KBM-7 (cell line): ENCODE results near the gene ABHD17C.
"Not testable (repeated sequence)": the region's sequence is repeated elsewhere in the genome, so short reads cannot be mapped to it uniquely, and the experiment has no call there.

Source experiments
- DNase-seq: peaks from one replicate; pipeline ENCODE4 v3.0.0-alpha.2; 2015
- in situ Hi-C: fragments of 300-500 bp; cut with MboI; formaldehyde crosslinking; loops from 2 replicates; pipeline ENCODE4 v1.14.3; 2020; ENCODE audit warnings: low sequenced_read_pairs, low pct_unique_long_range_greater_than_20kb, mixed read lengths

Gene ABHD17C

GRCh38 chr15:80750575-80750974 lies 55.5 kb downstream of the ABHD17C start:
- no peak for DNase-seq
- in situ Hi-C loops, result no loop called here

- in situ Hi-C loops, result no loop called here
- DNase-seq, result no peak
Observed at GRCh38 chr15:80752204-80752603, 57.1 kb downstream of the ABHD17C start.

DNA sequence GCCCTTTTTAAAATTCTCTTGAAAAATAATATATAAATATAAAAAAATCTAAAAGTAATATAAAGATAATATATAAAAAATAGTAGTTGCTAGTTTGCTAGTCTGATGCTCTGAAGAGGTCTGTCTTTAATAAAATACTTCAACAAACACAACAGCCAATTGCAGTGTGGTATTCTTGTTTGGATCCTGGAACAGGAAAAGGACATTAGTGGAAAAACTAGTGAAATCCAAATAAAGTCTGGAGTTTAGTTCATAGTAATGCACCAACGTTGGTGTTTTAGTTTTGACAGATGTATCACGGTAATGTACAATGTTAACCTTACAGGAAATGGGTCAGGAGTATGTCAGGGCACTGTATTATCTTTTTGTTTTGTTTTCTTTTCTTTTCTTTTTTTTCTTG lies 58.1 kb downstream of the ABHD17C start:
- no peak for DNase-seq
- in situ Hi-C loops, result no loop called here

DNA sequence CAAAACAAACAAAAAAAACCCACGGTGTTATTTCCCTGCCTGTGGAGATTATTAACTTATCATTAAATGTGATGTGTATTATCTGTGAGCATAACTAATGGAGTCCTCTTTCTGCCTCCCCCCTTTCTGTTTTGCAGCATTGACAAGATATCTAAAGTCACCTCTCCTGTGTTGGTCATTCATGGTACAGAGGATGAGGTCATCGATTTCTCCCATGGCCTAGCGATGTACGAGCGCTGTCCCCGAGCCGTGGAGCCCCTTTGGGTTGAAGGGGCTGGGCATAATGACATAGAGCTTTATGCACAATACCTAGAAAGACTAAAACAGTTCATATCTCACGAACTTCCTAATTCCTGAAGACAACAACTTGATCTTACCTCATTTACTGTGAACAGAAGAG lies 58.9 kb downstream of the ABHD17C start:
- in situ Hi-C loops, result no loop called here
- no peak for DNase-seq

- DNase-seq, result no peak
- in situ Hi-C loops, result no loop called here
Observed at GRCh38 chr15:80755885-80756284, 60.8 kb downstream of the ABHD17C start.

GRCh38 chr15:80758130-80758745 lies 63.1 kb downstream of the ABHD17C start:
- in situ Hi-C loops, result no loop called here
- DNase-seq, result no peak

DNA sequence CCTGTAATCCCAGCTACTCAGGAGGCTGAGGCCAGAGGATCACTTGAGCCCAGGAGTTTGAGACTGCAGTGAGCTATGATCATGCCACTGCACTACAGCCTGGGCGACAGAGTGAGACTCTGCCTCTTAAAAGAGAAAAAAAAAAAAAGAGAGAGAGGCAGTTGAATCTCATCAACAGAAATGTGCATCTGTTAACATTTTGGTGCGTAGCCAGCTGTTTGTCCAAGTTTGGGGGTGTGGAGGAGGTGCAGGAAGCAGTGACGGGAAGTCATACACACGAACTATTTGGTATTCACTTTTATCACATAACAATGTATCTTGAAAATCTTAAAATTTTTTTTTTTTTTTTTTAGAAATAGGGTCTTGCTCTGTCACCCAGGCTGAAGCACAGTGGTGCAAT lies 65.8 kb downstream of the ABHD17C start:
- DNase-seq, result no peak
- in situ Hi-C loops, result no loop called here

- no peak for DNase-seq
- in situ Hi-C loops, result no loop called here
Observed at GRCh38 chr15:80761754-80762153, 66.6 kb downstream of the ABHD17C start.

- in situ Hi-C loops, DNase-seq: not testable (repeated sequence)
Observed at GRCh38 chr15:80763235-80763634, 68.1 kb downstream of the ABHD17C start.

DNA sequence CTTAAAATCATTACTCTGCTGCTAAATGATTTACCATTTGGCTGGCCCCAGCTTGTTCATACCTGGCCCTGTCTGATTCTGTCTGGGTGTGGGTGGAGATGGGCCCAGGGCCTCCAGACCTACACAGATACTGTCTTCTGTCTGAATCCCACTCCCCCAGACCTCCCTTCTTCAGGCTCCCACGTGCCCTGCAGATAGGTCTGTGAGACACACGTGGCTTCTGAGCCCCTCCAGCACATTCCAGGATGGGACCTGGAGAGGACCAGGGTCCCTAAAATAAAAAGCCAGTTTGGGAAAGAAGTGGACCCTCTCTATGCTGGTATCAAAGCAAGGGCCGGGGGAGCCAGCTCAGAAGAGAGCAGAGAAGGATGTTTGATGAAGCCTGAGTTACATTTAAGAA lies 69.4 kb downstream of the ABHD17C start:
- in situ Hi-C loops, result no loop called here

DNA sequence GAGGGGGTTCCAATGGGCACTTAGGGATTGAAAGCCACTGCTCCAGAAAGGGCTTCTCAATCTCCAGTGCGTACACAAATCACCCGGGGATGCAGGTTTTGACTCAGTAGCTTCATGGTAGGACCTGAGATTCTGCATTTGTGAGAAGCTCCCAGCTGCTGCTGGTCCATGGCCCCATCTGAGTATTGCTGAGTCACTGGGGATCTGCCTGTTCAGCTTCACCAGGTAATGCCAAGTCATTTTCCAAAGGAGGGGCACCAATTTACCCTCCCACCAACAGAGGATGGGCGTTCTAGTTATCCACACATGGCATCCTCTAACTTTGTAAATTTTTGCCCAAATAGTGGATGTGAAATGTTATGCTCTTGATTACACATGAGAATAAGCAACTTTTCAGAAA lies 71.2 kb downstream of the ABHD17C start:
- in situ Hi-C loops, result no loop called here
- DNase-seq, result no peak

More for the DNA sequence above, 69.4 kb downstream of the ABHD17C start:
- no peak for DNase-seq

GRCh38 chr15:80768158-80768557 lies 73.0 kb downstream of the ABHD17C start:
- in situ Hi-C loops, result no loop called here
- DNase-seq, result no peak

- DNase-seq, result no peak
- in situ Hi-C loops, result no loop called here
Observed at GRCh38 chr15:80769153-80769828, 74.2 kb downstream of the ABHD17C start.

DNA sequence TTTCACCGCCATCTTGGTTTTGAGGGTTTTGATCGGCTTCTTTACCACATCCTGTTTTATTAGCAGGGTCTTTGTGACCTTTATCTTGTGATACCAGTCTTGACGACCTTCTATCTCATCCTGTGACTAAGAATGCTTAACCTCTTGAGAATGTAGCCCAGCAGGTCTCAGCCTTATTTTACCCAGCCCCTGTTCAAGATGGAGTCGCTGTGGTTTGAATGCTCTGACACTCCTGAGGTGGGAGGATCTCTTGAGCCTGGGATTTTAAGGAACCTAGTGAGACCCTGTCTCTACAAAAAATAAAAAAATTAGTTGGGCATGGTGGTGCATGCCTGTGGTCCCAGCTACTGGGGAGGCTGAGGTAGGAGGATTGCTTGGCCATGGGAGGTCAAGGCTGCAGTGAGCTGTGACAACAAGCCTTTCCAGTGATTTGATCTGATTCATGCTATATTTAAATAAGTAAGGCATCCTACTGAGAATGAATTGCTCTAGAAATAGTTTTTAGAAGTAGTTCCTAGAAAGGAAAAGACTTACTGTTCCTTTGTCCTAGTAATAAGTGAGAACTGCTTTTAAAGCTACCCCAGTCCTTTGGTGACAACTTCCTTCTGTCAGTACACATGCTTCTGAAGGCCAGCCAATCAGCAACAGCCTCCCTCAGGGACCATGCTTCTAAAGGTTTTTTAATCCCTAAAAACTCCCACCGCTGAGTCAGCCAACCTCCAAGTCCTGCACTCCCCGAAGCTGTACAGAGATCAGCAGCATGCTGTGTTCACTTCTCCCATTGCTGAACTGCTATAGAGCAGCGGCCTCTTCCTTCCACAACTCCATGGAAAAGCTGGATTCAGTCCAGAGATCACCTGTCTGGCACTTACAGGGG lies 75.0 kb downstream of the ABHD17C start:
- no peak for DNase-seq

GRCh38 chr15:80773122-80773551 lies 78.0 kb downstream of the ABHD17C start:
- in situ Hi-C loops, result loop anchor here (10.0 kb wide), 2 partner anchors 198 to 318 kb away; no protein-coding TSS in a partner anchor
- DNase-seq, result no peak

More for the DNA sequence above, 75.0 kb downstream of the ABHD17C start:
- in situ Hi-C loops, result loop anchor here (10.0 kb wide), 2 partner anchors 195 to 315 kb away; no protein-coding TSS in a partner anchor

GRCh38 chr15:80773792-80774352 lies 78.8 kb downstream of the ABHD17C start:
- in situ Hi-C loops, result loop anchor here (10.0 kb wide), 2 partner anchors 199 to 319 kb away; no protein-coding TSS in a partner anchor
- DNase-seq, result no peak

DNA sequence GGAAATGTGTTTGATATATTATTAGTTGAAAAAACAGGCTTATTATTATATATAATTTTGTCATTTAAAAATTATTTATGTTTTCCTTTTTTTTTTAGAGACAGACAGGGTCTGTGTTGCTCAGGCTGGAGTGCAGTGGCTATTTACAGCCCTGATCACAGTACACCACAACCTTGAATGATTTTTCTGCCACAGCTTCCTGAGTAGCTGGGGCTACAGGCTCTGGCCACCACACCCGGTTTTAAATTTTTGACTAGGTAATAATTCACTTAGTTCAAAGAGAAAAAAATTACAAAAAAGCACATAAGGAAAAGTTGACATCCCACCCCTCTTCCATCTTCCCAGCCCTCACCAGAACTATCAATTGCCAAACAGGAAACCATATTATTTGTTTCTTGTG lies 79.4 kb downstream of the ABHD17C start:
- no peak for DNase-seq
- in situ Hi-C loops, result loop anchor here (10.0 kb wide), 2 partner anchors 200 to 320 kb away; no protein-coding TSS in a partner anchor

GRCh38 chr15:80775338-80775737 lies 80.2 kb downstream of the ABHD17C start:
- in situ Hi-C loops, result loop anchor here (10.0 kb wide), 2 partner anchors 201 to 321 kb away; no protein-coding TSS in a partner anchor
- no peak for DNase-seq

GRCh38 chr15:80776420-80777045 lies 81.4 kb downstream of the ABHD17C start:
- in situ Hi-C loops, result loop anchor here (10.0 kb wide), 2 partner anchors 202 to 322 kb away; no protein-coding TSS in a partner anchor
- peak; percentile 77 for DNase-seq
